Stimulated activated CD4-positive, alpha-beta T cell treated with anti-CD3 and anti-CD28 coated beads, TNF-alpha, amount 100 ng/mL, for 48 hours (primary cell): ENCODE data around the gene TXNRD2.
"Not testable (repeated sequence)": the region's sequence is repeated elsewhere in the genome, so short reads cannot be mapped to it uniquely, and the experiment has no call there.

ENCODE experiments used
- DNase-seq, 3 donors: peaks; one replicate each; pipeline ENCODE4 v3.0.0-alpha.2; 2020; ENCODE audit warnings: low read depth in 3 of 3

TXNRD2 gene

GRCh38 chr22:19923914-19924513 lies 17.6 kb downstream of the TXNRD2 start:
- DNase-seq: no peak

DNA sequence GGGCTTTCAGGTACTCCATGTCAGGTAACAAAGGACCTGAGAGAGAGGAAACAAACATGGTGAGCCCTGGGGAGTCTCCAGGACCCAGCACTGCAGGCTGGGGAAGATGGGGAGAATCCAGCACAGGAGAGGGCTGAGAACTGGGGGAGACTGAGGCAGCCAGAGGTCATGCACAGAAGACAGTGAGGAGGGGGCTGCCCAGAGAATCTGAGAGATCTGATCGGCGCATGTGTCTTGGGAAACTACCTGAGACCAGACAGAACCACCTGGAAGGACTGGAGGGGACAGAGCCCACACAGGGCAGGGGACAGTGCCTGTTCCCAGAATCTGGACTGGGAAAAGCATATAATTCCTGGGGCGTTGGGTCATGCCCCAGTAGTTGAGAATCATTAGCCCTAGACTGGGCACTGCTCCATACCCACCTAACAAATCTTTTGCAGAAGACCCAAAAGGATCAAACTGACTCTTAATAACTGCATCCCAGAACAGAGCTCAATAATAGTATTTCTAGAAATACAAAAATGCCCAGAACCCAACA lies 20.0 kb downstream of the TXNRD2 start:
- DNase-seq: no peak

DNA sequence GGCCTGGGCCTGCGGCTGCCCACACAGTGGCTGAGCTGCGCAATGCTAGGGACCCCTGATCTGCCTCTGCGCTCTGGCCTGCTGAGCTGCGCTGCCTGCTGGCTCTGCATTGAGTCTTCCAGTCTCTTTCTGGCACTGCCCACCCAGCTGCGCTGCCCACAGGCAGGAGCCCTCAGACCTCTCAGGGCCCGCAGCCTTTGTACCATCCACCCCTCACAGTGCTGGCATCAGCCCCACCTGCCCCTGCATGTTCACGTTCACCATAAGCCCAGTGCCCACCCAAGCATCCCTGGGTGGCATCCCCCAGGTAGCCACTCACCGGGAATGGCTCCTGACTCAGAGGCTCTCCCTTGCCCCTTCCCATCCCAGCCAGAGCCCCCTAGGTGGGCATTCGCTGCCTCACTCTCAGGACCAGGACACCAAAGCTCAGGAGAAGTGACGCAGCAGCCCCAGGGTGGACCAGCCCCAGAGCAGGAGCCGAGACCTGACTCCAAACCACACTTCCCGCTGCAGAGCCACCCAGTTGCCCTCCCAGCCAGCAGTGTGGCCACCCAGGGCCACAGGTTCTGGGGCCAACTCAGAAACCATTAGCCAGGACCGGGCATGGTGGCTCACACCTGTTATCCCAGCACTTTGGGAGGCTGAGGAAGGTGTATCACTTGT lies 21.8 kb downstream of the TXNRD2 start:
- no peak for DNase-seq

- DNase-seq: no peak
Observed at GRCh38 chr22:19918332-19919106, 23.1 kb downstream of the TXNRD2 start.

DNA sequence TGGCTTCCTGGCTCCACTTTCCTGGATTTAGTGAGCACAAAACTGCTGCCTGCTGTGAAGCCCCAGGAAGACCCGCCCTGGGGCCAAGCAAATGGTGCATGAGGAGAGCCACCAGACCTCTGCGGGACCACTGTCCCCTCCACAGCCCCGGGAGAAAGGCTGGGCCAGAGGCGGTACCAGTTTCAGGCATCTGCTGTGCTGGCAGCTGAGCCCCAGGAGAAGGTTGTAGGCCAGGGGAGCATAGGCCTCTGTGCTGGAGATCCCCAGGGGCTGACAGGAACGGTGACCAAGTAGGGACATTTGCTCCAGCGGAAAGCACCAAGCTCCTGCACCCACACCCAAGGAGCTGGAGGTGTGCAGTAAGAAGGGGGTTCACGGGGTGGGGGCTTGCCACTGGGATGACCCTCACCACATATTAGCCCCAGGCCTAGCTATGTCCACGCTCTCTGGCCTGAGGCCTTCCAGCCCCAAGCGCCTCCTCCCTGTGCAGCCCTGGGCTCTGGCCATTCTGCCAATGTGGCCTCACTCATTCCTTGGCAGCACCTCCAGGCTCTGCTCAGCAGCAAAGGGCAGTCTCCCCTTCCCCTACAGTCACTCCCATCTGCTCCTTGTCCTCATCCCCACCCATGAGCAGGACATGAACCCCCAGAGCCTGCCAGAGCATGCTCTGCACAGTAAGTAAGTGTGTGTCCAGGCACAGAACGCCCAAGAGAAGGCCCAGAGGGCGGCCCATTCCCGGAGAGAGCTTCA lies 24.1 kb downstream of the TXNRD2 start:
- DNase-seq: no peak

- DNase-seq: no peak
Observed at GRCh38 chr22:19916941-19917340, 24.7 kb downstream of the TXNRD2 start.

DNA sequence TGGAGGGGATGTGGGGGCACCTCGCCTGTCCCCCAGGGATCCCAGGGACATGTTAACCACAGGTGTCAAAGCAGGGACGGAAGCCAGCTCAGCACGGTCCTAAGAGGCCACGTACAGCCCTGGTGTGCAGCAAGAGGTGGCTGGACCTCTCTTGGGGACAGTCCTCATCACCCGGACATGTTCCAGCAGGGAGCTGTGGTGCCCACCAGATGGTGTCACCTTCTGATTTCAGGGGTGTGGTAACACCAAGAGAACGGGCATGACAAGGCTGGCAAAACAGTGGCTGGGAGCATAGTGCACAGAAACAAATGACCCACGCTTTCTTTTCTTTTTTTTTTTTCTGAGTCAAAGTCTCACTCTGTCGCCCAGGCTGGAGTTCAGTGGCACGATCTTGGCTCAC lies 25.6 kb downstream of the TXNRD2 start:
- no peak for DNase-seq

- no peak for DNase-seq
Observed at GRCh38 chr22:19915287-19915954, 26.2 kb downstream of the TXNRD2 start.

- no peak for DNase-seq
Observed at GRCh38 chr22:19914201-19914943, 27.2 kb downstream of the TXNRD2 start.

DNA sequence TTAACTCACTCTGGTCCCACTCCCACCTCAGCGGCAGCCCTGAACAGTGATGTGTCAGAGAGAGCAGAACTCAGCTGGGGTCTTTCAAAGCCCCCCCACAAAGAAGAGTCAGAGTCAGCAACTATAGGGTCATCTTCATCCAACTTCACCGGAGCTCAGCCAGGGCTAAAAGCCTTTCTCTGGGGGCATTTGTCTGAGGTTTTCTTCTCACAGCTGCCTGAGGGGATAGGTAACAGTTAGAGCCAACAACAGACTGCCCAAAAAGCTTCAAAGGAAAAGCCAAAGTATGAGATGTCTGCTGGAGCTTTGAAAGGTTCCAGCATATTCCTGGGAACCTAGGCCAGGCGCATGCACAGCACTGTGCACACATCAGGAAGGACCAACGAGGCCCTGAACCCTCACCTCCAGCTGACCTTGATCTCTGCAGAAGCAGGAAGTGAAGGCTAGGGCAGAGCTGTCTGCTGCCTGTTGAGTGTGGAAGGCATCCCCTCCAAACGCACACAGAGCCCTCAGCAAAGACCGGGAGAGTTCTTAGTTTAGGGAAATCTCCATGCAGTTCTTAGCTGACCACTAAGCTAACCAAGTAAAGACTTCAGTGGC lies 28.2 kb downstream of the TXNRD2 start:
- DNase-seq: no peak

DNA sequence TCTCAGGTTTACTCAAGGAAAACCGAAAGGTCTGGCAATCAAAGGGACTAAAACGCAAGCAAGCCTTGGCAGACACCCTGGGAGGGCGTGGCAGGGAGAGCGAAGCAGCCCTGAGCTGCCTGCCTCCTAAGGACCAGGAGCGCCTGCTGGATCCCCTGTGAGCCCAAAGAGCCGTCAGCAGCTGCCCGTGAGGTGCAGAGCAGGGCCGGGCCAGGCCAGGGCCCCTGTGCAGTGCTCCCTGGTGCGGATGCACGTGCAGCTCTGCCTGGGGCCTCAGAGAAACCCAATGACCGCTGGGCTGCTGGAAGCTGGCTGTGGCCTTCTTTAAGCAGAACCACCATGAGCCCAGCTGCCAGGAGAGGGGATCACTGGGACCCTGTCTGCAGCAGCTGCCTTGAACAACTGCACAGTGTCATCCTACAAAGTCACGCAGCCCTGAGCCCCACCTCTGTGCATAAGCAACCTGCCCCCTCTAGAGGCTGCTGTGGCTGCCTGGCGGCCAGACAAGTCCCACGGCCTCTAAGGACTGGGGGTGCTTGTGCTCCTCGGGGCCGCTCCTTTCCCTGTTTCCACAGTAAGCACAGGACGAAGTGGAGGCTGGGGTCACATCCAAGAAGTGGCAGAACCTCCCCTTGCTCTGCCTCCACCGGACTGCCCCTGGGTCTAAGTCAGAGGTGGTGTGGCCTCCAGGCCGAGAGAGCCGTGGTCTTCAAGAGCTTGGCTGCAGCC lies 29.2 kb downstream of the TXNRD2 start:
- DNase-seq: no peak

- no peak for DNase-seq
Observed at GRCh38 chr22:19911540-19912270, 29.9 kb downstream of the TXNRD2 start.

- DNase-seq: no peak
Observed at GRCh38 chr22:19910180-19910744, 31.4 kb downstream of the TXNRD2 start.

DNA sequence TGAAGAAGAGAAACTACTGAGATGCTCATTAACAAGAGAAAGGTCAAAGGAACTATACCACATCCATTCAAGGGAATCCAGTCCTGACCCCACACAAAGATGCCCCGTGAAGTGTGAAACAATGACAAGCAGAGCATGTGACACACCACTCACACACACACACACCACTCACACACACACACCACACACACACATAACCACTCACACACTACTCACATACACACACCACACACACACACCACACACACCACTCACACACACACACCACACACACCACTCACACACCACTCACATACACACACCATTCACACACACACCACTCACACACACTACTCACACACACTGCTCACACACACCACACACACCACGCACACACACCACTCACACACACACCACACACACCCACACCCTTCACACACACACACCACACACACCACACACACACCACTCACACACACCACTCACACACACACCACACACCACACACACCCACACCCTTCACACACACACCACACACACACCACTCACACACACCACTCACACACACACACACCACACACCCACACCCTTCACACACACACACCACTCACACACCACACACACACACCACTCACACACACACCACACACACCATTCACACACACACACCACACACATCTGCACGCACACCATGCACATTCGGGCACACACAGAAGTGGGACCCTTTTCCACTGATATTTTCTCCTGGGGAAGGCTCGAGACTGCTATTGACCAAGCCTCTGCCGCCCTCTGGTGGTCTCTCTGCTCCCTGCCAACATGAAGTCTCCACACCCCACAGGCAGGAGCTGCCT lies 32.1 kb downstream of the TXNRD2 start:
- peak; percentile 50 to 80 (median 67) for DNase-seq

- not testable (repeated sequence) for DNase-seq
Observed at GRCh38 chr22:19907902-19908301, 33.7 kb downstream of the TXNRD2 start.

DNA sequence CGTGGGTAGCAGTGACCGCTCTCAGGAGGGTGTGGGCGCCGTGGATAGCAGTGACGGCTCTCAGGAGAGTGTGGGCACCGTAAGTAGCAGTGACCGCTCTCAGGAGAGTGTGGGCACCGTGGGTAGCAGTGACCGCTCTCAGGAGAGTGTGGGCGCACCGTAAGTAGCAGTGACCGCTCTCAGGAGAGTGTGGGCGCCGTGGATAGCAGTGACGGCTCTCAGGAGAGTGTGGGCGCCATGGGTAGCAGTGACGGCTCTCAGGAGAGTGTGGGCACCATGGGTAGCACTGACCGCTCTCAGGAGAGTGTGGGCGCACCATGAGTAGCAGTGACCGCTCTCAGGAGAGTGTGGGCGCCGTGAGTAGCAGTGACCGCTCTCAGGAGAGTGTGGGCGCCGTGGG lies 34.8 kb downstream of the TXNRD2 start:
- DNase-seq: not testable (repeated sequence)
